Skeletal muscle tissue (tissue), 4 donors: ENCODE data around the gene ALDH4A1. TPM values are rescaled to one million over a fixed set of nuclear protein-coding genes. Genes with fewer than 3 reads are reported as not detected.
"Not testable (repeated sequence)": the region's sequence is repeated elsewhere in the genome, so short reads cannot be mapped to it uniquely, and the experiment has no call there.

Experiments
- H3K27ac ChIP-seq: one replicate; pipeline ENCODE4 v1.7.0; 2013; ENCODE audit warnings: mild to moderate bottlenecking, low read depth, low read length, inconsistent platforms
- H3K27me3 ChIP-seq, 3 donors: one replicate each; pipeline ENCODE4 v1.7.0; 2013; ENCODE audit warnings: low read length in 3 of 3; ENCODE audit not compliant: control insufficient read depth in 3 of 3, insufficient read depth in 3 of 3
- H3K36me3 ChIP-seq, 3 donors: one replicate each; pipeline ENCODE4 v1.7.0; 2013; ENCODE audit warnings: low read length in 3 of 3; ENCODE audit not compliant: control insufficient read depth in 3 of 3, insufficient read depth in 3 of 3
- H3K4me1 ChIP-seq, 3 donors: one replicate each; pipeline ENCODE4 v1.7.0; 2013; ENCODE audit warnings: low read length in 3 of 3, mild to moderate bottlenecking in 3 of 3; ENCODE audit not compliant: control insufficient read depth in 3 of 3, insufficient read depth in 3 of 3
- H3K4me3 ChIP-seq, 3 donors: one replicate each; pipeline ENCODE4 v1.7.0; 2013; ENCODE audit warnings: low read length in 3 of 3
- H3K9ac ChIP-seq, 3 donors: one replicate each; pipeline ENCODE4 v1.7.0; 2013; ENCODE audit warnings: low read length in 3 of 3, mild to moderate bottlenecking in 3 of 3, moderate library complexity in 2 of 3, low read depth in 1 of 3
- H3K9me3 ChIP-seq, 3 donors: one replicate each; pipeline ENCODE4 v1.7.0; 2013; ENCODE audit warnings: low read length in 3 of 3; ENCODE audit not compliant: control insufficient read depth in 3 of 3
- total RNA-seq: library from RNA; depleted of rRNA; stranded (reverse); fragments of >200 nt; gene quantifications from one replicate; pipeline ENCODE4 v1.2.3, GENCODE V29; 2014
- donor health status: Osteomylitis.

ALDH4A1 gene
- total RNA-seq, 1 donor from 2014 or later, result 6.3 TPM

DNA sequence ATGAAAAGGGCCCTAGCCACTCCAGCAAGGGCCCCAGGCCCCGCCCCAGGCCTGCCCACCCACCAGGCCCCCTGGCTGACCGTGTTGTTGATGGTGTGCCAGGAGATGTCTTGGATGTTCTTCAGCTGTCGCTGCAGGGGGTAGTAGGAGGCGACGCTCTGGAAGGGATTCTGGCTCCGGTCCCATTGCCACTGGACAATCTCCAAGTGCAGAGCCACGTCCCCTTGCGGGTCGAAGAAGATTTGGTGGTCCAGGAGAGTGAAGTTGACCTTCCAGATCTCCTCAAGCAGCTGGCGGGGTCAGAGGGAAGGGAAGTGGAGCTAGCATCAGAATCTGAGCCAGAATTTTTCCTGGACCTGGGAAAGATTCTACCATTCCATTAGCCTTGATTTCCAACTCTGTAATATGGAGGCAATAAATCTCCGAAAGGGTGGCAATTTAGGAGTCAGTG is 53.1 kb downstream of the ALDH4A1 start:
- Histone ChIP-seq H3K4me1 (no peaks in the 10 kb centered on the region), H3K9me3 (peaks cover 0 to 2% (median 2%) of the 10 kb centered on the region in 3 donors), H3K9ac (no peak overlapping the region), H3K4me3 (no peak overlapping the region), H3K36me3 (no peaks in the 10 kb centered on the region), H3K27ac (no peak overlapping the region), H3K27me3 (peaks cover 11 to 36% (median 26%) of the 10 kb centered on the region in 3 donors)

DNA sequence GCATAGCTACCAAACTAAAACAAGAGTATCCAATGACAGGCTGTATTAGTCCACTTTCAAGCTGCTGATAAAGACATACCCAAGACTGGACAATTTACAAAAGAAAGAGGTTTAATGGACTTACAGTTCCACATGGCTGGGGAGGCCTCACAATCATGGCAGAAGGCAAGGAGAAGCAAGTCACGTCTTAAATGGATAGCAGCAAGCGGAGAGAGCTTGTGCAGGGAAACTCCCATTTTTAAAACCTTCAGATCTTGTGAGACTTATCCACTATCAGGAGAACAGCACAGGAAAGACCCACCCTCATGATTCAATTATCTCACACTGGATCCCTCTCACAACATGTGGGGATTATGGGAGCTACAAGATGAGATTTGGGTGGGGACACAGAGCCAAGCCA is 54.6 kb downstream of the ALDH4A1 start:
- not testable (repeated sequence) for H3K27ac ChIP-seq, H3K4me1 ChIP-seq, H3K9me3 ChIP-seq, H3K9ac ChIP-seq, H3K36me3 ChIP-seq, H3K4me3 ChIP-seq
- peaks cover 8 to 30% (median 20%) of the 10 kb centered on the region in 3 donors for H3K27me3 ChIP-seq

DNA sequence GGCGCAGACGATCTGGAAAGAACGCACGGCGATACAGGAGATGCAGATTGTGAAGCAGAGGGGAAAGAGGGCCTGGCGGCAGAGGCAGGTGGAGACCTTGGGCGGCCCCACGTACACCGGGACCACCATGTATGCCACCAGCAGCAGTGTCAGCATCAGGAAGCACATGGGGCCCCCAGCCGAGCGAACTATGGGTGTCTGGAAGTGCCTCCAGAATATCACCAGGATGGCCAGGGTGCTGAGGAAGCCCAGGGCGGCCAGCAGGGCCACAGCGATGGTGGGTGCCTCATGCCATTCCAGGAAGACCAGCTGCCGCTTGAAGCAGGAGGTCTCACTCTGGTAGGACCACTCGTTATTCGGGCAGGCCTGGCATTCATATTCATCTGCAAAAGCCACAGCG is 62.2 kb downstream of the ALDH4A1 start:
- Histone ChIP-seq H3K27ac (no peak overlapping the region), H3K9me3 (peaks cover 0 to 2% (median 2%) of the 10 kb centered on the region in 3 donors), H3K4me3 (no peak overlapping the region), H3K27me3 (peaks cover 21 to 34% (median 23%) of the 10 kb centered on the region in 3 donors), H3K9ac (no peak overlapping the region), H3K36me3 (no peaks in the 10 kb centered on the region), H3K4me1 (no peaks in the 10 kb centered on the region)

DNA sequence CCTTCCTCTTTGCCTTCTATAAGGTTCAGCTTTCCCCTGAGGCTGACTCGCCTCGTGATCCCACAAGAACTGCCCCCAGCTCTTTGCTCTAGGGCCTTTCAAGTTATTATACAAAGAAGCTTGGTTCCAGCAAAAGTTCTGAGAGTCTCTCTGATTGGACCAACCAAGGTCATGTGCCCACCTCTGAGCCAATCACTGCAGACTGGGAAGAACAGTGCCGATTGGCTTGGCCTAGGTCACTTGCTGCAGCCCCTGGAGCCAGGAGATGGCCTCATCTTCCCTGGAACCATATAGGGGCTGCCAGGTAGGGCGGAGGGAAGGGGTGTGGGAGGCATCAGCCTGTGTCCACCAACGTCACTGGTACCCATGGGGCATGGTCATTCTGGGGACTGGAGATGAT is 65.7 kb downstream of the ALDH4A1 start:
- Histone ChIP-seq H3K9me3 (no peaks in the 10 kb centered on the region), H3K27ac (no peak overlapping the region), H3K4me3 (no peak overlapping the region), H3K27me3 (peaks cover 33 to 42% (median 34%) of the 10 kb centered on the region in 3 donors), H3K9ac (no peak overlapping the region), H3K36me3 (no peaks in the 10 kb centered on the region), H3K4me1 (no peaks in the 10 kb centered on the region)

DNA sequence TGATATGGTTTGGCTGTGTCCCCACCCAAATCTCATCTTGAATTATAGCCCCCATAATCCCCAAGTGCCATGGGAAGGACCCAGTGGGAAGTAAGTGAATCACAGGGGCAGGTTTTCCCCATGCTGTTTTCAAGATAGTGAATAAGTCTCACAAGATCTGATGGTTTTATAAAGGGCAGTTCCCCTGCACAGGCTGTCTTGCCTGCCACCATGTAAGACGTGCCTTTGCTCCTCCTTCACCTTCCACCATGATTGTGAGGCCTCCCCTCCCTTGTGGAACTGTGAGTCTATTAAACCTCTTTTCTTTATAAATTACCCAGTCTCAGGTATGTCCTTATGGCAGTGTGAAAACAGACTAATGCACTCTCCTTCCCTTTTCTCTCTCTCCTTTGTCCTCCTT is 70.0 kb downstream of the ALDH4A1 start:
- H3K27me3 ChIP-seq, result peaks cover 24 to 36% (median 26%) of the 10 kb centered on the region in 3 donors
- H3K9ac ChIP-seq, H3K4me3 ChIP-seq, H3K4me1 ChIP-seq, H3K36me3 ChIP-seq, H3K27ac ChIP-seq, H3K9me3 ChIP-seq: not testable (repeated sequence)

DNA sequence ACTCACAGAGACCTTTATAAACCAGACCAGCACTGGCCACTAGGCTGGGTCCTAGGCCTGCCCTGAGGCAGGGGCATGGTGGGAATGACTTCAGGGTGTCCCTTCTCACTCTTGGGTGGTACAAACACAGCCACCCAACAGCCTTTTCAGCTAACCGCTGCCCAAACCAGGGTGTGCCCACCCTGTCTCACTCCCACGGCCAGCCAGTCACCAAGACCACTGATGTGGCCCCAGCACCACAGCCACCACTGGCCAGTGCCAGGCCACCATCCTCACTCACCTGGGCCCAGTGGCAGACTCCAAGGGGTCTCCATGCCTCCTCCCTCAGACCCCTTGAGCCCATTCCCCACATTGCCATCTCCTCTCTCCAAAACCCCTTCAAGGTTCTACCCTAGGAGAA is 70.7 kb downstream of the ALDH4A1 start:
- no peaks in the 10 kb centered on the region for H3K36me3 ChIP-seq
- H3K4me1 ChIP-seq, result no peaks in the 10 kb centered on the region
- H3K27me3 ChIP-seq, result peaks cover 27 to 35% (median 30%) of the 10 kb centered on the region in 3 donors
- H3K4me3 ChIP-seq, result no peak overlapping the region
- no peak overlapping the region for H3K9ac ChIP-seq
- no peak overlapping the region for H3K27ac ChIP-seq
- H3K9me3 ChIP-seq, result peaks cover 0 to 3% (median 0%) of the 10 kb centered on the region in 3 donors

DNA sequence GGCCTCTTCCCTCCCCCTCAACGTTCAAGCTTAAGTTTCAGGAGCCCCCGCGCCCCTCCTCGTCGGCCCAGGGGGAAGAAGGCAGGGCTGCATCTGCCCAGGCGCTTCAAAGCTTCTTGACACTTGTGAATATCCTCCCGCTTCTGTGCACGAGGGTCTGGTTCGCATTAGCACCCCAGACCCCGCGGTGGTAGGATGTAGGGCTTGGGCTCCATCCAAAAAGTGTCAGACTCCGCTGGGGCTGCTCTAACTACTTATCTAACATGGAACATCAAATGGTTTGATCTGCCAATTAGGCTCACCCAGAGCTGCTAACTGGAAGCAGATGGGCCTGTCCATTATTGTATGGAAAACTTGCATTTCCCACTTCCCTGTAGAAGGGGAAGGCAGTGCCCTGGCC is 71.8 kb downstream of the ALDH4A1 start:
- peaks cover 0 to 3% (median 0%) of the 10 kb centered on the region in 3 donors for H3K9me3 ChIP-seq
- peaks cover 23 to 36% (median 31%) of the 10 kb centered on the region in 3 donors for H3K27me3 ChIP-seq

DNA sequence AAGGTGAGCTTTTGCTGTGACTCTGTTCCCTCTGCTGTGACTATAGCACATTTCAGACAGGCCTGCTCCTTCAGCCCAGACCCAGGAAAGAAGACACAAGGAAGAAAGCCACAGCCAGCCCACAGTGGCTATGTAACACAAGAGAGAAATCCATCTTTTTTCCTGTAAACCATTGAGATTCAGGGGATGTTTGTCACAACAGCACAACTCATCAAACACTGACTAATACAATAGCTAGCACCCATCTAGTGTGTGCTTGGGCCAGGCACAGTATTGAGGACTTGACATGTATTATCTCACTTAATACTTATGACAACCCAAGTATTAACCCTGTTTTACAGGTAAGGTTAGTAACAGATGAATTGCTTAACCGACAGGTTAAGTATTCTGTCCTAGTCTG is 72.7 kb downstream of the ALDH4A1 start:
- peaks cover 15 to 30% (median 22%) of the 10 kb centered on the region in 3 donors for H3K27me3 ChIP-seq
- H3K4me3 ChIP-seq, result no peak overlapping the region
- peaks cover 0 to 3% (median 0%) of the 10 kb centered on the region in 3 donors for H3K9me3 ChIP-seq
- H3K27ac ChIP-seq, result no peak overlapping the region
- H3K4me1 ChIP-seq, result no peaks in the 10 kb centered on the region
- no peak overlapping the region for H3K9ac ChIP-seq
- H3K36me3 ChIP-seq, result no peaks in the 10 kb centered on the region

More for the DNA sequence above, 71.8 kb downstream of the ALDH4A1 start:
- no peak overlapping the region for H3K4me3 ChIP-seq
- H3K36me3 ChIP-seq, result no peaks in the 10 kb centered on the region
- no peaks in the 10 kb centered on the region for H3K4me1 ChIP-seq
- H3K9ac ChIP-seq, result no peak overlapping the region
- no peak overlapping the region for H3K27ac ChIP-seq

DNA sequence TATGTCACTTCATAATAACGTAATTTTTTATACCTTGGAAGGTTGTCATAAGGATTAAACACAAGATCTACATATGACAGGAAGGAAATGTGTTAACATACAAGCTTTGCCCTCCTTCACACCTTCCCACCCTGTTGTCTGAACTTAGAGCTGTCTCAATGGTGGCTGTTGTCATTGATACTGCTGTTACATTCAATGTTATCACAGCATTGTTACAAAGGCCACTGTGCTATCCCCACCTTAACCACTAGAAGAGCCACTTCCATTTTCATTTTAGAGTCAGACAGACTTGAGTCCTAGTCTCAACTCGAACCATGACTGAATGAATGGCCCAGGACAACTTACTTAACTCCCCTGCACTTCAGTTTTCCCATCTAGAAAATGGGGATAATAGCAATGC is 74.1 kb downstream of the ALDH4A1 start:
- H3K4me3 ChIP-seq, result no peak overlapping the region
- H3K27ac ChIP-seq, result no peak overlapping the region
- H3K27me3 ChIP-seq, result peaks cover 12 to 26% (median 22%) of the 10 kb centered on the region in 3 donors
- H3K9ac ChIP-seq, result no peak overlapping the region
- no peaks in the 10 kb centered on the region for H3K4me1 ChIP-seq
- H3K36me3 ChIP-seq, result no peaks in the 10 kb centered on the region
- H3K9me3 ChIP-seq, result peaks cover 0 to 3% (median 0%) of the 10 kb centered on the region in 3 donors

DNA sequence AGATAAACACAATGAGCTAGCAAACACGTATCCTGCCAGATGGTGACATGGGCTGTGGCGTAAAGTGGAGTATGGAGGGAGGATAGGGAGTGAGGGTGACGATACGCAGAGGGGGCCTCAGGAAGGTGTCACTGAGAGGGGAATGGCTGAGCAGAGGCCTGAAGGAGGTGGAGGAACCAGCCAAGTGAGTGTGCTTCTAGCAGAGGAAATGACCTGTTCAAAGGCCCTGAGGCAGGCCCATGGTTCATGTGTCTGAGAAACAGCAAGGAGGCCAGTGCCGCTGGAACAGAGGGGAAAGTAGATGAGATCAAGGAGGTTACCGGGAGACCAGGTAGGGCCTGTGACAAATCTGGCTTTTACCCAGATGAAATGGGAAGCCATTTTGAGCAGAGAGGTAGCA is 78.9 kb downstream of the ALDH4A1 start:
- Histone ChIP-seq H3K9ac (no peak overlapping the region), H3K9me3 (peaks cover 0 to 3% (median 0%) of the 10 kb centered on the region in 3 donors), H3K27me3 (peaks cover 28 to 41% (median 33%) of the 10 kb centered on the region in 3 donors), H3K4me3 (no peak overlapping the region), H3K36me3 (no peaks in the 10 kb centered on the region), H3K27ac (no peak overlapping the region), H3K4me1 (peaks cover 4 to 8% (median 4%) of the 10 kb centered on the region in 3 donors)
